Activated effector memory CD4-positive, alpha-beta T cell treated with anti-CD3 and anti-CD28 coated beads, Interleukin-2, amount 50 U/mL, for 16 hours (primary cell): ENCODE results near the gene TBC1D5.

Source experiments
- DNase-seq: peaks from one replicate; pipeline ENCODE4 v3.0.0-alpha.2; 2020

The TBC1D5 gene

DNA sequence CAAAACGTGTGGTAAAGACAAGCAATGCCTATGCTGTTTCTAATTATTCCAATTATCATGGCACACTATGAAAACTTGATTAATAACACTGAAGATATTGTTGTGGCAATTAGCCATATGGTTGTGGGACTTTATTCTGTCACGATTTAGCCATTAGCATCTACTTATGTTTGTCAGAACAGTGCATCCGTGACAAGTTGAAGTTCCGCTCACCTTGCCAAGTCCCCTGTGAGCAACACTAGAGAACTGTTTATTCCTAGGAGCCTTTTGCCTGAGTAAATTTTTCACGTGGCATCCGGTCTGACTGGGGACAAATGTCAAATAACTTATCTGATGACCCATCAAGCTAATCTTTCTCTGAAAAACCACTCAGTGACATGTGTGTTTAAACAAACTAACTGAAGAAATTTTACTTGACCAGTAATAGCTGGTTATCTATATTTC is 403.3 kb downstream of the TBC1D5 start:
- DNase-seq = no peak

GRCh38 chr3:17336291-17336690 is 406.1 kb downstream of the TBC1D5 start:
- DNase-seq = no peak

- DNase-seq = no peak
Observed at GRCh38 chr3:17333893-17334292, 408.5 kb downstream of the TBC1D5 start.

GRCh38 chr3:17333446-17333845 is 409.0 kb downstream of the TBC1D5 start:
- DNase-seq = no peak

GRCh38 chr3:17330660-17331059 is 411.8 kb downstream of the TBC1D5 start:
- DNase-seq = no peak

- DNase-seq = no peak
Observed at GRCh38 chr3:17329927-17330326, 412.5 kb downstream of the TBC1D5 start.

DNA sequence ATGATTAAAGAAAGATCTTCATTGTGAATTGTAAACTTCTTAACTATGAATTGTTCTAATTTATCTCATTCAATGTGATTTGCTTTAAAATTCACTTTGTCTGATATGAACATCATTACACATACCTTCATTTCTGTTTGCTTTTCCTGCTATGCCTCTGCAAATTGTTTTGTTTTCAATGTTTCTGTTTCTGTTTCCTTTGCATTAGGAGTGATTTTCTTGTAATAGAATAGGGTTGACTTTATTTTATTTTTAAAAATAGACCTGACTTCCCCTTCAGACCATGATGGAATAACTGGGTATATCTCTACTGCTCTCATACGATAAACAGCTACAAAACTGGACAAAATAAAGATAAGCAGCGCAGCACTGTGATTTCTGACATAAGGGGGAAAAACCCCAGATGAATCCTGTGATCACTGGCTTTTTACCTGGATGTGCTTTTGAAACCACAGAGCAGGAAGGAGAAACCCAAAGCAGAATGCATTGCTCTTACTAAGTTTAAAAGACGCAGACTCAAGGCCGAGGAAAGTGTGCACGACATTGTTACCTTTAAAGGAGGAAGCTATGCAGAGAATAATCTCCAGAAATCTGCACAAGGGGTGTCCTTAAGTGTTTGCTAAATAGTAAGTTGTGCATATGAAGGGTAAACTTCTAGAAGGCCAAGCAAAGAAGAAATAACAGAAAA is 420.2 kb downstream of the TBC1D5 start:
- no peak for DNase-seq

- no peak for DNase-seq
Observed at GRCh38 chr3:17320266-17320665, 422.2 kb downstream of the TBC1D5 start.

DNA sequence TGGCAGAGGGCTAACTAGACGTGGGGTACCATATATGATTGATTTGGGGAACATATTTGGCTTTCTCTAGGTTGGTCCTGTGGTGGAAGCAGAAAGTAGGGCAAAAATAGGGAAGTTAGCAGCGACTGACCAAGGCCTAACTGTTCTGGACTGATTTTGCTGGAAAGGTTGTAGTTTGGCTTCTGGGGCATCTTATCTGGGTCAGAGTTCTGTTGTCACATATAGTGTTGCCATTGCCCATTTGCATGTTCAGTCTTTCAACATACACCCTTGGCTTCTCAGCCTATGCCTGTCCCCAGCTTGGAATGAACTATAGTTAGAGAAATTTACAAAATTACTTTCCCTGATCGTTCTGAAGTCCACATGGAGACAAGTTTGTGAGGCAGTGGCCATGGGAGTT is 426.5 kb downstream of the TBC1D5 start:
- no peak for DNase-seq

DNA sequence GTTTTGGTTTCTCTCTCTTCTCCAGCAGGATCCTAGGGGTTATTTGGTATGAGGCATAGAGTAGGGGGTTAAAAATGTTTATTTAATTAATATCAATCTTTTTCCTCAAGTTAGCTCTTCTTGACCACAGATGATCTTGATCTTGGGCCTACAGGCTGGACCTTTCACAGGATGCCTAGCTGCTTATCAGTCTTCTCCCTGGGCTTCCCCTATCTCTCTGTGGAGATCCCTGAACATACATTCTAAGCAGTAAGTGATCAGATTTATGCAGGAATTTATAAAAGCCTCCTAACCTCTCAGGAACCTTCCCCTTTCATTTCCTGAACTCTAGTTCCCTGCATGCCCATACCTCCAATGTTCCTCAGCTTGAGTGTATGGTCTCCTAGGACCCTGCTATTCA is 428.3 kb downstream of the TBC1D5 start:
- no peak for DNase-seq

GRCh38 chr3:17313746-17314145 is 428.7 kb downstream of the TBC1D5 start:
- no peak for DNase-seq

- DNase-seq = no peak
Observed at GRCh38 chr3:17310983-17311382, 431.4 kb downstream of the TBC1D5 start.

DNA sequence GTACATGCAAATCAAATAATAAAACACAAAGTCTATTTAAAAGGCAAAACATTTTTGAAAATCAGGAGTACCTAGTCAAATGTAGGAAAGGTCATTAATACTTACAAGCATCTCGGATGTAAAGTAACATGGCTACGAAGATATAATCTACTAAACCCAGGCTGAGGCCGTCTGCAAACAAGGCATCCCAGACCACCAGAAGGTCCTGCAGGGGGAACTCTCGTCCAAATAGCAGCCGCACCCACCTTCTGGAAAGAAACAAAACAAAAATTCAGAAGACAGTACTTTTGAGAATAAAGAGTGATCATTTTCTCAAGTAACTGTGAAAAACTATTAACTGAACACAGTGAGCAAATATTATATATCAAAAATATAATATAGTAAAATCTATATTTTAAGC is 434.5 kb downstream of the TBC1D5 start:
- DNase-seq = no peak

- DNase-seq = no peak
Observed at GRCh38 chr3:17307482-17307881, 434.9 kb downstream of the TBC1D5 start.

DNA sequence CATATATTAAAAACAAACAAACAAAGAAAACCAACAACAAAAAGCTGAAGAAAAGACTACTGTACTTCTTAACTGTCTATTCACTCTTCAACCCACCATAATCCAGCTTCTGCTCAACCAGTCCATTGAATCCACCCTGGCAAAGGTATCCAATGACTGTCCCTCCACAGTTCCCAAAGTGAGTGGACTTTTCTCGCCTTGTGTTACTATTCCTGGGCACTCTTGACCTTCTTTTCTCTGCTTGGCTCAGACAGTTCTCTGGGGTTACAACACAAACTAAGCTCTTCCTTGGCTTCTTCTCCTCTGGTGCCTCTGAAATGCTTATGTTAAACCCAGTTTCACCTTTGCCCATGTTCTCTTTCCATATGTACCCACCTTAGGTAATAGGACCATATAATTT is 437.5 kb downstream of the TBC1D5 start:
- DNase-seq = no peak

GRCh38 chr3:17302774-17303173 is 439.7 kb downstream of the TBC1D5 start:
- no peak for DNase-seq

GRCh38 chr3:17302170-17302569 is 440.3 kb downstream of the TBC1D5 start:
- DNase-seq = no peak

DNA sequence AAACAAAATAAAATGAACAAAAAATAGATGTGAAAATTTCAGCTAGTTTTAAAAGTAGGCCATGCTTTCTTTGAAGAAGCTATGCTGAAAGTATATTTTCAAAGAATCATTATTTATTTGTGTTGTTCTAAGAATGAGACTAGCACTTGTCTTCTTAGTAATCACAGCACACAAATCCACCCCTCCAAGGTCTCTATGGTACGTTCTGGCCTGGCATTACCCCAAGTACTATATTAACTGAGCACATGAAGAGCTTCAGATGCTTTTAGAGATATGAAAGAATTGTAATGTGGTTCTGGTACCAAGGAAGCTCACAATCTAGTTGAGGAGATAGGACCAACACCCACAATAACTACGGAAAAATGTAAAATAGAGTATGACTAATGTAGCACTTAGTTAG is 441.2 kb downstream of the TBC1D5 start:
- DNase-seq = no peak

DNA sequence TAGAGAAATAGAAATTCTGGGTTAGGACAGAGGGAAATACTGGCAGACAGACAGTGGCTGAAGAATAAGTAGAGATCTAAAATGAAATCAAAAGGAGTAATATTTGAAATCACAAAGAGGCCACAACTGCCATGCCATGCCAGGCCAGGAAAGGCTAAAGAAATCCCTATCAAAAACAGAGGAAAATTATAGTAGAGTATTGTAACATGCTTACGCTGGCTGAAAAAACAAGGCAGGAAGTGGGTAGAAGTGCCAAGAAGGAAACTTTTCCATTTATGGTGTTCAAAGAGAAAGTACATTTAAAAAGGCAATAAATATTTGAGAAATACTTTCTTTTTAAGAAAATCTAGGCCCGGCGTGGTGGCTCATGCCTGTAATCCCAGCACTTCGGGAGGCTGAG is 442.0 kb downstream of the TBC1D5 start:
- no peak for DNase-seq

DNA sequence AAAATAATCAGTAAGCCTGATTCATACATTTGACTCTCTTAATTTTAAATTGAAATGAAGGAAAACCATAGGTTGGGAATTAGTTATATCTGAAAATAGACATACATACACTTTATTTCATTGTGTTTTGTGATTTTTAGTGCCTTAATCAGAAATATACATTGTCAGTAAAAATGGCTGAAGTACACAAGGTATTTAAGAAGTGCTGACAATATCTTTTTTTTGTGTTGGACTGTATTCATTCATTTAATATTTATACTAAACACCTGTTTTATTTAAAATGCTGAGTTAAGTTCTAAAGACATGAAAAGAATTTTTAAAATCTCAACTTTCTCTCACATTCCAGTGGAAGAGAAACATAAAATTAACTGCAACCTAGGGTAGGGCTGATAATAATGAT is 444.4 kb downstream of the TBC1D5 start:
- no peak for DNase-seq

DNA sequence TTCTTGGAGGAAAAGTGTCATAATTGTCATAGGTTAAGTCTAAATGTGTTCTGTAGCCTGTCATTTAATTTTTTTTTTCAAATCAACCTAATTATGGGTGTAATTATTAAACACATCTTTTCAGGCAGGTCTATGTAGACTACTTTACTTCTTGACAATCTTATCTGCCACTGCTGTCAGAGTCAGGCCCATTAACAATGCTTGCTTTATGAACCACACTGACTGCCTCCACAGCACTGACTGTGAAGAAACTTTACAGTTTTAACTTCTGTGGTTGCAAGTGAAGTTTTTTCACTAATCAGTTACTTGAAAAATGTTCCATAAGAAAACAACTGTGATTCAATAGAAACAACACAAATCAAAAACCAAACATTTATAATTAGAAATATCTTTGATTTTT is 449.9 kb downstream of the TBC1D5 start:
- no peak for DNase-seq

DNA sequence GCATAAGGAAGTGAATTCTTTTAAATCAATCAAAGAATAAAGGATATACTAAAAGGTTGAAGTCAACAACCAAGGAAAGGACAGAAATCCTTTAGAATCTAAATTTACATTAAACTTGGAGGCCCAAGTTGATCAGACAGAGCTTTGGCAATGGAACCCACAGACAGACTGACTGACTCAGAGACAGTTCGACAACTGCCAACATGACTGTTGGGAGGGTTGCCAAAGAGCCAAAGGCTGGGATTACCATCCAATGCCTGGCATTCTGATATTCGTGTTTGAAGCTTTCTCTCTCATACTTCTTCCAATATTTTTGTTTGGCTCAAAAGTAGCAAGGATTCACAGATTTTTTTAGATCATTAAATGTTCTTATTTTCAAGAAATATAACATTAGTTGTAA is 451.5 kb downstream of the TBC1D5 start:
- no peak for DNase-seq

GRCh38 chr3:17288839-17289399 is 453.5 kb downstream of the TBC1D5 start:
- DNase-seq = no peak

DNA sequence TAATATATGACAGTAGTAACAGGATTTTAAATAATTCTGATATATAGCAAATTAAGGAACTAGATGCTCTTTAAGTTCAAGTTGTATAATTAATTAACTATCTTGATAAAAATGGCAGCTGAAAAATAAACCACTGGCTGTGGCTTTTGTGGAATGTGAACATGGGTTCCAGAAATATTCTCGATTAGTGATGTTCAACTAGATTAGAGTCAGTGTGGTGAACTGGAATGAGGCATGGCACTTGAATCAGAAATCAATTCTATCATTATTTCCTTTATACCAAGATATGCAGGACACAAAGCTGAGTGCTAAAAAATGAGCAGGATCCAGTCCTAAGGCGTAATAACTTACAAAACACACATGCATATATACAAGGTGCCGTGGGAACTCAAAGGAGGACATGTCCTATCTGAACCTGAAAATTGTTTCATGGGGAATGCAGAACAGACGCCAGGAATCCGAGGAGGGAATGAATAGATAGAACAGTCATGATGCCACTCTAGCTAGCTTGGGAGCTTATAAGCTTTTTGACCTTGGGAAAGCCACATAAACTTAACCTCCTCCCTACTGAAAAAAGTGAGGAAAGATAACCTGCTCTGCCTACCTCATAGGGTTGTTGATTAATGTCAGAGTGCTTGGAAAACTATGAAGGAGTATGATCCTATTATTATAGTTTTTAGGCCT is 455.3 kb downstream of the TBC1D5 start:
- DNase-seq = no peak

- DNase-seq = no peak
Observed at GRCh38 chr3:17278006-17278405, 464.4 kb downstream of the TBC1D5 start.
